ENCODE data around the gene RPL37A. TPM values are rescaled to one million over a fixed set of nuclear protein-coding genes. Genes with fewer than 3 reads are reported as not detected.

RPL37A gene
- polyA plus RNA-seq, 3 donors, result 3,477 to 6,740 (median 6,275) TPM

- WGBS, 3 donors, result 44 to 59% (median 50%) methylated on average over 6 of the region's 6 CpGs
- no peak overlapping the region for H3K27ac ChIP-seq (ENCODE audit: low read depth, low read length)
Observed at GRCh38 chr2:216536734-216537210, 38.1 kb downstream of the RPL37A start.

DNA sequence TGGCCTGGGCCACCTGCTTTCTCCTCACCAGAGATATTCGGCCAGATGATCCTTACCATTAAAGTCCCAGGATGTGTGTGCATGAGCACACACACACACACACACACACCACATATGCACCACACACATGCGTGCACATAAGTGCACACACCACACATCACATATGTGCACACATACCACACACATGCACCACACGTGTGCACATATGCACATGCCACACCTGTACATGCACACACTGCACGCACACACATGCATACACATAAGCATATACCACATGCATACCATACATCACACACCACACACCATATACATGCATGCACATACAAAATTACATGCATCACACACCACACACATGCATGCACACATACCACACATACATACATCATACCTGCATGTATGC, 38.7 kb downstream of the RPL37A start:
- H3K27ac ChIP-seq (ENCODE audit: low read depth, low read length), result no peak overlapping the region
- WGBS, 3 donors, result 83 to 91% (median 86%) methylated on average over 4 of the region's 4 CpGs

DNA sequence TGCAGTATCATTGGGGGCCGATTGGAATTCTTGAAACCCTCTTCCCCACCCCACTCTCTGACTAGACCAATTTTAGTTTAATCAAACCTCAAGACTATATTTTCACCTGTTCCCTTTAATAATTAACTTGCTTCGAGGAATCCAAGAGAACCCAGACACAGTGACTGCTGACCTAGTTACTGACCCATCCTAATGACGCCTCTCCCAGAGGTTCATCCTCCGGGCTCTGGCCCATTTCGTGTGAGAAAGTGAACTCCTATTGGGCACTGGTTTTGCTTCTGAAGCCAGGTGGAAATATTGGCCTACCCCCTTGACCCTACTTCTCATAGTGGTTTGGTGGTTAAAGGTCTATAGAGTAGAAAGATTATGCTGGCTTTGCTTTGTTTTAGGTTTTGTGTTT, 39.9 kb downstream of the RPL37A start:
- H3K27ac ChIP-seq (ENCODE audit: low read depth, low read length), result no peak overlapping the region
- WGBS, 3 donors, result 31 to 79% (median 76%) methylated on average over 5 of the region's 5 CpGs

GRCh38 chr2:216539120-216539519, 40.5 kb downstream of the RPL37A start:
- H3K27ac ChIP-seq (ENCODE audit: low read depth, low read length), result no peak overlapping the region
- 89 to 93% (median 92%) methylated on average over 4 of the region's 4 CpGs for WGBS, 3 donors

- no peak overlapping the region for H3K27ac ChIP-seq (ENCODE audit: low read depth, low read length)
Observed at GRCh38 chr2:216539791-216540241, 41.2 kb downstream of the RPL37A start.

GRCh38 chr2:216540920-216541319, 42.3 kb downstream of the RPL37A start:
- 77 to 83% (median 80%) methylated on average over 6 of the region's 6 CpGs for WGBS, 3 donors
- H3K27ac ChIP-seq (ENCODE audit: low read depth, low read length), result no peak overlapping the region

More at GRCh38 chr2:216539791-216540241, 41.2 kb downstream of the RPL37A start:
- 40 to 60% (median 53%) methylated on average over 4 of the region's 4 CpGs for WGBS, 3 donors

GRCh38 chr2:216541505-216541904, 42.9 kb downstream of the RPL37A start:
- no peak overlapping the region for H3K27ac ChIP-seq (ENCODE audit: low read depth, low read length)
- WGBS, 3 donors, result 51 to 82% (median 78%) methylated on average over 3 of the region's 3 CpGs

GRCh38 chr2:216545359-216545758, 46.7 kb downstream of the RPL37A start:
- no peak overlapping the region for H3K27ac ChIP-seq (ENCODE audit: low read depth, low read length)
- WGBS, 3 donors, result 41 to 87% (median 55%) methylated on average over 4 of the region's 4 CpGs

DNA sequence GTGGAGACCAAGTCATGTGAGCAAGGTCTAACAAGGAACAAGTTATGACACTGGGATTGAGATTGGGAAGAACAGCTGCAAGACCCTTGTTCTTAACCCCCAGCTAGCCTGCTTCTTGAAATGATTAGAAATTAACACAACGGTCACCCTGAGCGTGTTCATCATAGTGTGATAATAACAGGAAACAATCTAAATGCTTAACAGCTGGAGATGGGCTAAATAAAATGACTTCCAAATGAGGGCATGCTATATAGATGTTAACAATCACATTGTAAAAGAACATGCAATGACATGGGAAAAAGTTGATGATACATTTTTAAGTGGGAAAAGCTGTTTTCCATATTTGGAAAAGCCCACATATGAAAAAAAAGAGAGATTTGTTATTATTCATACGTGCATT, 47.6 kb downstream of the RPL37A start:
- WGBS, 3 donors, result 81 to 92% (median 86%) methylated on average over 3 of the region's 3 CpGs
- no peak overlapping the region for H3K27ac ChIP-seq (ENCODE audit: low read depth, low read length)

DNA sequence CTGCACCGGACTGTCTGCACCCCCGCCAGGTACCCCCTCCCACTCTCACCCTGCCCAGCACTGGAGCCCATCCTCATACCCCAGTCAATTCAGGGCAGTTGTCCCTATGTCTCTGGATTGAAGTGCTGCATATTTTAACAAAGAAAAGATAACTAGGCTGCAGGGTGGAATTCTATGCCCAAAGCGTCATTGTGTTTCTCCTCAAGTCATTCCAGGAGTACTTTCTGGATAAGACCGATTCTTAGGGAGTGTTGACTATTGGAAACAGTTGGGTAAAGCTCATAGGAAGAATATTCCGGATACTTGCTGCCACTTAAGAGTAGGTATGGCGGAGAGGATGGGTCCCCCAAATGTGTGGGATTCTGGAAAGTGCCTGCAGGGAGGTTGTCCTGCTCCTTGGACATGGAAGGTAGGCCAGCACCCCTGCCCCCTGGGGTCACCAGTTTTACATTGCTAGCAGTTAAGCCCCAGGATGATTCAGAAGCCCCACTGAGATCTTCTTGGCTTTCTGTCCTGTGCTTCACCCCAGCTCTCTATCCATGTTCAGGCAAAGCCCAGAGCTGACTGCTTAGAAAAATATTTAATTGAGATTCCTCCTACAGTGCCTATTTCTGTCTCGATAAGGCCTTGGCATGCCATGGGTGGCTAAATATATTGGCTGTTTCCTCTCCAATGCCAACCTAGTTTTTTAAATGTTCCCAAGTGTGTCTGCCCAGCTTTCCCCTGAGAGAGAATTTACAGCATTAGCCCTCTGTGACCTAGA, 48.2 kb downstream of the RPL37A start:
- 79 to 85% (median 85%) methylated on average over 7 of the region's 7 CpGs for WGBS, 3 donors
- H3K27ac ChIP-seq (ENCODE audit: low read depth, low read length), result no peak overlapping the region

DNA sequence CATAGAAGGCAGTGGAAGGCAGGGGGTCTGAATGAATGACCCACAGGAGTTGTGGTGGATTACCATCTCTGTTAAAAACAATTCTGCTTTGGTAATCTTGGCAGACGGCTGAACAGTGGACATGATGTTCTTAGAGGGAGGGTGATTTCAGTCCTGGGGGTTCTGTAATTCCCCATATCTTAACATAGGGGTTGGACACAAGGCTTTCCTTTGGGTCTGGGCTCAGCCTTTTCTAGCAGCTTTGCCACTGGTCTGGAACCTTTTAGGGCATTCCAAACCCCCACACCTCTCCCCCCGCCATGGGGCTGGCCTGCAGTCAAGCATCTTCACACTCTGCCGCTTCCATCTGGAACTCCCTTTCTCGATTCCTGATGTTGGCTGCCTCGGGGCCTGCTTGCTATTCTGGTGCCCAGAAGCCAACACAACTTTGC, 50.3 kb downstream of the RPL37A start:
- H3K27ac ChIP-seq (ENCODE audit: low read depth, low read length), result no peak overlapping the region

GRCh38 chr2:216549926-216550690, 51.5 kb downstream of the RPL37A start:
- WGBS, 3 donors, result 67 to 87% (median 86%) methylated on average over 10 of the region's 10 CpGs

More for the DNA sequence above, 50.3 kb downstream of the RPL37A start:
- WGBS, 3 donors, result 74 to 96% (median 80%) methylated on average over 5 of the region's 5 CpGs

GRCh38 chr2:216551234-216552068, 52.8 kb downstream of the RPL37A start:
- no peak overlapping the region for H3K27ac ChIP-seq (ENCODE audit: low read depth, low read length)
- 65 to 76% (median 76%) methylated on average over 8 of the region's 8 CpGs for WGBS, 3 donors

More at GRCh38 chr2:216549926-216550690, 51.5 kb downstream of the RPL37A start:
- H3K27ac ChIP-seq (ENCODE audit: low read depth, low read length), result no peak overlapping the region

- H3K27ac ChIP-seq (ENCODE audit: low read depth, low read length), result no peak overlapping the region
- WGBS, 3 donors, result 93 to 97% (median 94%) methylated on average over 1 of the region's 1 CpG
Observed at GRCh38 chr2:216553093-216553478, 54.4 kb downstream of the RPL37A start.

Other genes with a start within 250 kb of the RPL37A start
- under 1 TPM in 1 of 3 donors, not detected in 2; 0.25 TPM for gene MARCHF4, start 126.4 kb upstream of the RPL37A start, polyA plus RNA-seq
- 1 to 10 TPM; 6.7 to 7.5 (median 6.8) TPM for gene SMARCAL1, start 86.4 kb upstream of the RPL37A start, polyA plus RNA-seq
- 100 to 1,000 TPM in 1 of 3 donors, 10 to 100 TPM in 2; 73.9 to 428 (median 93.2) TPM for gene IGFBP2, start 134.6 kb downstream of the RPL37A start, polyA plus RNA-seq
- 100 to 1,000 TPM in 2 of 3 donors, 10 to 100 TPM in 1; 36.1 to 716 (median 172) TPM for gene IGFBP5, start 196.7 kb downstream of the RPL37A start, polyA plus RNA-seq

Measured in adipose tissue (tissue), 3 donors.